PC-9 (cell line): ENCODE results near the gene KCNK4. TPM values are rescaled to one million over a fixed set of nuclear protein-coding genes. Genes with fewer than 3 reads are reported as not detected.
A peak's percentile ranks its signal among the peaks of the same experiment; 100 is the strongest.
"Not testable (repeated sequence)": the region's sequence is repeated elsewhere in the genome, so short reads cannot be mapped to it uniquely, and the experiment has no call there.

Experiments
- BruUV-seq: library from RNA; stranded (reverse); fragments of 400-500 nt; replicated peaks from 2 replicates; lab custom pipeline; 2021; lab: Mats Ljungman, UMichigan
- CTCF ChIA-PET: fragments of 300-600 bp; sonication (Branson Sonifier 250); formaldehyde crosslinking; loops from one replicate; lab custom pipeline; 2022; ENCODE audit warnings: antibody characterized with exemption; lab: Charles Lee
- POLR2A ChIA-PET: fragments of 300-600 bp; sonication (Branson Sonifier 250); formaldehyde crosslinking; loops from one replicate; lab custom pipeline; 2022; ENCODE audit warnings: antibody characterized with exemption; ENCODE audit not compliant: unreplicated experiment; lab: Charles Lee
- DNase-seq, 2 experiments: peaks; one replicate each; pipeline versions ENCODE4 v3.0.0 to v3.0.0-alpha.2; 2015 to 2022; ENCODE audit warnings: mixed read lengths in 1 of 2
- H2AFZ ChIP-seq: fragments of 200-600 bp; sonication (generic); 2 replicates; pipeline ENCODE4 v1.8.1; 2017; ENCODE audit warnings: antibody characterized with exemption
- H3F3A ChIP-seq: fragments of 200-600 bp; sonication (generic); 2 replicates; pipeline ENCODE4 v1.8.1; 2017; ENCODE audit warnings: antibody characterized with exemption, mild to moderate bottlenecking, low read depth; ENCODE audit not compliant: insufficient read depth
- H3K27ac ChIP-seq: fragments of 200-600 bp; sonication (generic); 2 replicates; pipeline ENCODE4 v1.6.1; 2016; ENCODE audit warnings: mixed run types
- H3K27me3 ChIP-seq: fragments of 200-600 bp; sonication (generic); 2 replicates; pipeline ENCODE4 v1.6.1; 2016; ENCODE audit warnings: low read depth, mixed run types; ENCODE audit not compliant: insufficient read depth
- H3K36me3 ChIP-seq: fragments of 200-600 bp; sonication (generic); 2 replicates; pipeline ENCODE4 v1.6.1; 2016; ENCODE audit warnings: low read depth, mixed run types
- H3K4me1 ChIP-seq: fragments of 200-600 bp; sonication (generic); replicated peaks from 2 replicates; pipeline ENCODE4 v1.6.1; 2016; ENCODE audit warnings: mixed run types; ENCODE audit not compliant: insufficient read depth
- H3K4me2 ChIP-seq: fragments of 200-600 bp; sonication (generic); 2 replicates; pipeline ENCODE4 v1.6.1; 2017; ENCODE audit warnings: mixed run types
- H3K4me3 ChIP-seq: fragments of 200-600 bp; sonication (generic); 2 replicates; pipeline ENCODE4 v1.6.1; 2016; ENCODE audit warnings: mixed run types
- H3K79me2 ChIP-seq: fragments of 200-600 bp; sonication (generic); 2 replicates; pipeline ENCODE4 v1.6.1; 2017; ENCODE audit warnings: low read depth, mixed run types
- H3K9me2 ChIP-seq: fragments of 200-600 bp; sonication (generic); 2 replicates; pipeline ENCODE4 v1.8.1; 2017; ENCODE audit warnings: mild to moderate bottlenecking; ENCODE audit not compliant: insufficient read depth
- H3K9me3 ChIP-seq: fragments of 200-600 bp; sonication (generic); 2 replicates; pipeline ENCODE4 v1.8.1; 2016; ENCODE audit warnings: low read depth; ENCODE audit not compliant: insufficient read depth
- H4K20me1 ChIP-seq: fragments of 200-600 bp; sonication (generic); 2 replicates; pipeline ENCODE4 v1.8.1; 2017; ENCODE audit not compliant: insufficient read depth
- CTCF ChIP-seq: fragments of 200-600 bp; sonication (generic); conservative IDR thresholded peaks from 2 replicates; pipeline ENCODE4 v1.6.1; 2017; ENCODE audit warnings: mixed run types, antibody characterized with exemption, mild to moderate bottlenecking, moderate library complexity
- EZH2 ChIP-seq: fragments of 200-600 bp; sonication (generic); IDR thresholded peaks from 2 replicates; pipeline ENCODE4 v1.8.0; 2017; ENCODE audit warnings: antibody characterized with exemption, low read depth
- intact Hi-C: fragments of 100-400 bp; cut with micrococcal nuclease; formaldehyde crosslinking; loops from one replicate; pipeline ENCODE4 v1.10.0; 2022; ENCODE audit not compliant: unreplicated experiment
- total RNA-seq: library from RNA; stranded (reverse); gene quantifications from 2 replicates; pipeline ENCODE4 v1.2.3, GENCODE V29; 2021

Gene KCNK4
- total RNA-seq, 1 experiment from 2014 or later = 0.57 TPM

DNA sequence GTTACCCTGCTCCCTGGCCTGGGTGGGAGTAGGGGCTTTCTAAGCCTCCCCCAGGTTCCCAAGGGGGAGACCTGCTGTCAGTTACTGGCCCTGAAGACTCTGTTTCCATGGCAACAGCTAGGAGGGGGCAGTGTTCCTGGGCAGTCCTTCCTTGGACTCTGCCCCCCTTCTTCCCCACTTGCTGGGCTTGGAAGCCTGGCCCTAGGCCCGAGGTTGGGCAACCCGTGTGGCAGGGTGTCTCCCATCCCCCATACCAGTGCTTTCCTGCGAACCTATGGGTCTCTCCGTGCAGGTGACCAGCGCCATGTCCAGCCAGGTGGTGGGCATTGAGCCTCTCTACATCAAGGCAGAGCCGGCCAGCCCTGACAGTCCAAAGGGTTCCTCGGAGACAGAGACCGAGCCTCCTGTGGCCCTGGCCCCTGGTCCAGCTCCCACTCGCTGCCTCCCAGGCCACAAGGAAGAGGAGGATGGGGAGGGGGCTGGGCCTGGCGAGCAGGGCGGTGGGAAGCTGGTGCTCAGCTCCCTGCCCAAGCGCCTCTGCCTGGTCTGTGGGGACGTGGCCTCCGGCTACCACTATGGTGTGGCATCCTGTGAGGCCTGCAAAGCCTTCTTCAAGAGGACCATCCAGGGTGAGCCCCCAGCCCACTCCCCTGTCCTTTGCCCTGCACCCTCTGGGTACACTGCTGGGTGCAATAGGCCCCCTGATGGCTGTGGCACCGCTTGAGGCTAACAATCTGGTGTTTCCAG is 15.9 kb downstream of the KCNK4 start:
- no peak overlapping the region; the same call in 1 of the 2 replicates for H2AFZ ChIP-seq
- H3K9me3 ChIP-seq = no peaks in the 10 kb centered on the region
- H3K36me3 ChIP-seq = 0 out of 2 replicates have a peak, but pooled peaks cover 8% of the 10 kb centered on the region
- peaks cover 39% of the 10 kb centered on the region for H3K79me2 ChIP-seq
- intact Hi-C loops = loop anchor here (1.0 to 10.0 kb wide), 4 partner anchors 25 to 472 kb away; partner anchors contain the start of genes COX8A and MARK2
- peak overlapping the region; percentile 94 for H3K4me2 ChIP-seq
- peaks cover 20% of the 10 kb centered on the region; the same call in 1 of the 2 replicates for H3F3A ChIP-seq
- H4K20me1 ChIP-seq = peaks cover 4% of the 10 kb centered on the region
- ChIA-PET CTCF (interaction anchor here (0.6 kb wide), 1 partner anchor 95 kb away, joined by 3 read pairs; no protein-coding TSS in a partner anchor), POLR2A (interaction anchor here (0.6 kb wide), 2 partner anchors 20 to 22 kb away, joined by 3 to 12 read pairs; no protein-coding TSS in a partner anchor)
- H3K9me2 ChIP-seq = no peaks in the 10 kb centered on the region
- peak overlapping the region; percentile 77 for H3K4me3 ChIP-seq
- peak in 1 of 2 experiments; percentile 39 for DNase-seq
- H3K27ac ChIP-seq = peak overlapping the region; percentile 67
- no peaks in the 10 kb centered on the region for H3K27me3 ChIP-seq
- H3K4me1 ChIP-seq = peaks cover 24% of the 10 kb centered on the region
- no peak for TF ChIP-seq EZH2
- TF ChIP-seq CTCF = no peak
- no TSS peak for BruUV-seq

DNA sequence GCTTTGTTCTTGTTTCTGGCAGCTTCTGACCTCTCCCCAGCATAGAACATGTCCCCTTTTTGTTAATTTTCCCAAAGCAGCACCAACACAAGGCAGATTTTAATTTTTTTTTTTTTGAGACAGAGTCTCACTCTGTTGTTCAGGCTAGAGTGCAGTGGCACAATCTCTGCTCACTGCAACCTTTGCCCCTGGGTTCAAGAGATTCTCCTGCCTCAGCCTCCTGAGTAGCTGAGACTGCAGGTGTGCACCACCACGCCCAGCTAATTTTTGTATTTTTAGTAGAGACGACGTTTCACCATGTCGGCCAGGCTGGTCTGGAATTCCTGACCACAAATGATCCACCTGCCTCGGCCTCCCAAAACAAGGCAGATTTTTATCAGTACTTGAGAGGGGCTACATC is 16.7 kb downstream of the KCNK4 start:
- DNase-seq, CTCF ChIA-PET, H3K27ac ChIP-seq, BruUV-seq, H3K36me3 ChIP-seq, H2AFZ ChIP-seq, H4K20me1 ChIP-seq, H3K9me3 ChIP-seq, H3K27me3 ChIP-seq, H3K9me2 ChIP-seq, H3K4me3 ChIP-seq: not testable (repeated sequence)
- Histone ChIP-seq H3F3A (peaks cover 27% of the 10 kb centered on the region; the same call in 1 of the 2 replicates), H3K4me1 (peaks cover 24% of the 10 kb centered on the region), H3K79me2 (peaks cover 46% of the 10 kb centered on the region), H3K4me2 (peak overlapping the region; percentile 94; the same call in 1 of the 2 replicates)
- POLR2A ChIA-PET = interaction anchor here (0.6 kb wide), 1 partner anchor 19 kb away, joined by 12 read pairs; no protein-coding TSS in a partner anchor
- intact Hi-C loops = loop anchor here (10.0 kb wide), 2 partner anchors 333 to 473 kb away; partner anchors contain the start of genes COX8A and MARK2

DNA sequence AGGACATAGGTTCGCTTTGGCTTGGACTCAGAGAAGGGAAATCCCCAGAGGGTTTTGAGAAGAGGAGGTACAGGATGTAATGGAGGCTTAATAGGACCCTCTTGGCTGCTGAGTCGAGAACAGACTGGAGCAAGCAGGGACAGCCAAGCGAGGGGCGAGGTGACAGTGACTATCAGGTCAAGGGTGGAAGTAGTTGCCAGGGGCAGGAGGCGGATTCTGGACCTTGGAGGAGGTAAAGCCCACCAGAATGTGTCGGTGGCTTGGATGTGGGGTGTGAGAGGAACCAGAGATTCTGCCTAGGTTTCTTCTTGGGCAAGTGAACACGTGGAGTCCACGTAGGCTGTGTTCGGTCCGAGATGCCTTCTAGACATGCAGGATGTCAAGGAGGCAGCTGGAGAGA is 21.8 kb downstream of the KCNK4 start:
- Histone ChIP-seq H3K4me3 (no peak overlapping the region), H3K27ac (no peak overlapping the region), H3K9me3 (no peaks in the 10 kb centered on the region), H3K9me2 (no peaks in the 10 kb centered on the region), H4K20me1 (peaks cover 8% of the 10 kb centered on the region), H3K4me2 (no peak overlapping the region), H3K27me3 (no peaks in the 10 kb centered on the region), H3K79me2 (peaks cover 57% of the 10 kb centered on the region), H3K4me1 (peaks cover 14% of the 10 kb centered on the region), H3F3A (peaks cover 51% of the 10 kb centered on the region), H2AFZ (no peak overlapping the region), H3K36me3 (peaks cover 8% of the 10 kb centered on the region; the same call in 1 of the 2 replicates)
- intact Hi-C loops = no loop called here
- TF ChIP-seq CTCF (no peak), EZH2 (no peak)
- no TSS peak for BruUV-seq
- POLR2A ChIA-PET = interaction anchor here (0.6 kb wide), 2 partner anchors 98 to 655 kb away, joined by 3 to 4 read pairs; no protein-coding TSS in a partner anchor
- DNase-seq = no peak
- CTCF ChIA-PET = interaction anchor here (0.6 kb wide), 1 partner anchor 68 kb away, joined by 7 read pairs; no protein-coding TSS in a partner anchor
